ENCODE measurements around the gene CFTR.

CFTR gene

GRCh38 chr7:117559391-117559790 is 79.6 kb downstream of the CFTR start:
- no peak for TF ChIP-seq CTCF (conservative IDR thresholded peaks at IDR 0.05; ENCODE audit: low read depth, low read length)
- H3K4me3 ChIP-seq (ENCODE audit: low read length), result no peak overlapping the region
- DNase-seq (ENCODE audit: low read depth), result no peak

- no peak overlapping the region for H3K4me3 ChIP-seq (ENCODE audit: low read length)
- no peak for DNase-seq (ENCODE audit: low read depth)
- TF ChIP-seq CTCF (conservative IDR thresholded peaks at IDR 0.05; ENCODE audit: low read depth, low read length), result no peak
Measured at GRCh38 chr7:117560030-117560429, 80.2 kb downstream of the CFTR start.

GRCh38 chr7:117562759-117563158 is 82.9 kb downstream of the CFTR start:
- H3K4me3 ChIP-seq (ENCODE audit: low read length), result no peak overlapping the region
- no peak for TF ChIP-seq CTCF (conservative IDR thresholded peaks at IDR 0.05; ENCODE audit: low read depth, low read length)
- no peak for DNase-seq (ENCODE audit: low read depth)

- no peak overlapping the region for H3K4me3 ChIP-seq (ENCODE audit: low read length)
- DNase-seq (ENCODE audit: low read depth), result no peak
- no peak for TF ChIP-seq CTCF (conservative IDR thresholded peaks at IDR 0.05; ENCODE audit: low read depth, low read length)
Measured at GRCh38 chr7:117564080-117564479, 84.3 kb downstream of the CFTR start.

GRCh38 chr7:117564627-117565026 is 84.8 kb downstream of the CFTR start:
- TF ChIP-seq CTCF (conservative IDR thresholded peaks at IDR 0.05; ENCODE audit: low read depth, low read length), result no peak
- H3K4me3 ChIP-seq (ENCODE audit: low read length), result no peak overlapping the region
- DNase-seq (ENCODE audit: low read depth), result no peak

- no peak overlapping the region for H3K4me3 ChIP-seq (ENCODE audit: low read length)
- no peak for TF ChIP-seq CTCF (conservative IDR thresholded peaks at IDR 0.05; ENCODE audit: low read depth, low read length)
- DNase-seq (ENCODE audit: low read depth), result no peak
Measured at GRCh38 chr7:117565226-117565625, 85.4 kb downstream of the CFTR start.

- no peak for DNase-seq (ENCODE audit: low read depth)
- no peak overlapping the region for H3K4me3 ChIP-seq (ENCODE audit: low read length)
Measured at GRCh38 chr7:117567781-117568180, 88.0 kb downstream of the CFTR start.

More at GRCh38 chr7:117567781-117568180, 88.0 kb downstream of the CFTR start:
- TF ChIP-seq CTCF (conservative IDR thresholded peaks at IDR 0.05; ENCODE audit: low read depth, low read length), result no peak

All from retinal pigment epithelial cell (primary cell).